NCI-H187 (cell line): ENCODE measurements around the gene SLC25A11.

ENCODE experiments used
- DNase-seq, 2 experiments: peaks; one replicate each; lab custom pipeline; 2025; lab: John Stamatoyannopoulos, UW

SLC25A11 gene

DNA sequence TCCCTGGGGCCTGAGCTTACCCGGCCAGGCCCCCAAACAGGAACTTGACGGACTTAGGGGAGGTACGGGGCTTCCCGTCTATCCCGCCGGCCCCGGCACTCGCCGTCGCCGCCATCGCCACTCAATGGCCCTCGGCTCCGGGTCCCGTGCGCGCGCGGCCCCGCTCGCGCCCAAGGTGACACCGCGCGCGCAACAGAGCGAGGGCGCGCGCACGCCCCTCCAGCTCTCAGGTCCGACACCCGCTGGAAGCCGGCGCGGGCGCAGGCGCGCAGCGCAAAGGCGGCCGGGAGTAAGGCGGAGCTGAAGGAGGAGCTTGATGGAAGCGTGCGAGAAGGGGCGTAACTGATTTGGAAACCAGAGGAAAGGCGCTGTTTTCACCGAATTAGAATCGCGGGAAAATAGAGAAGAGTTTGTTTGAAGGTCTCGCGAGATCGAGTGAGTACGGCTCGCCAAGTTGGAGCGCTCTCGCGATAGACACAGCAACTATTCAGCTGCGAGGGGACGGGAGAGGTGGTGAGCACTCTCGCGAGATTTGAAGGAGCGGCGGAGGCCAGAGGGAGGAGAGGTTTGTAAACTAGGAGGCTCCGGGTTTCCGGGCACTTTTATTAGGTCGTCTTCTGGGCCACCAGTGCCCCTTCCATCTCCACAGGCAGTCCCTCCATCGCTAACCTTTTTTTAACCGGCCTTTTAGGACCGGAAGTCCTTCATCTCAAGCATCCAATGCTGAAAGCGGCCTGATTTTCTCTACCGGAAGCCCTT lies at the start of gene SLC25A11, which contains the start of gene RNF167:
TSS of gene SLC25A11 (minus strand) at position 251 of the 759 bp plus-strand sequence. CDS start at position 115, 136 bp downstream.
TSS of gene RNF167 (plus strand) at position 473 of the 759 bp plus-strand sequence. CDS start 642 bp downstream, outside the sequence.
- peak; percentile 78 to 79 for DNase-seq

GRCh38 chr17:4987767-4988567 lies 48.1 kb upstream of the SLC25A11 start:
- DNase-seq, result no peak

- DNase-seq, result peak; percentile 14 to 69
Measured at GRCh38 chr17:4986951-4987766, 47.3 kb upstream of the SLC25A11 start, which contains the start of gene CAMTA2. Gene CAMTA2 (minus strand): TSS chr17:4987675. CDS start chr17:4986222, 1,453 bp downstream.

GRCh38 chr17:4986403-4986802 lies 46.6 kb upstream of the SLC25A11 start:
- DNase-seq, result no peak

GRCh38 chr17:4982305-4982704 lies 42.5 kb upstream of the SLC25A11 start:
- DNase-seq, result no peak

DNA sequence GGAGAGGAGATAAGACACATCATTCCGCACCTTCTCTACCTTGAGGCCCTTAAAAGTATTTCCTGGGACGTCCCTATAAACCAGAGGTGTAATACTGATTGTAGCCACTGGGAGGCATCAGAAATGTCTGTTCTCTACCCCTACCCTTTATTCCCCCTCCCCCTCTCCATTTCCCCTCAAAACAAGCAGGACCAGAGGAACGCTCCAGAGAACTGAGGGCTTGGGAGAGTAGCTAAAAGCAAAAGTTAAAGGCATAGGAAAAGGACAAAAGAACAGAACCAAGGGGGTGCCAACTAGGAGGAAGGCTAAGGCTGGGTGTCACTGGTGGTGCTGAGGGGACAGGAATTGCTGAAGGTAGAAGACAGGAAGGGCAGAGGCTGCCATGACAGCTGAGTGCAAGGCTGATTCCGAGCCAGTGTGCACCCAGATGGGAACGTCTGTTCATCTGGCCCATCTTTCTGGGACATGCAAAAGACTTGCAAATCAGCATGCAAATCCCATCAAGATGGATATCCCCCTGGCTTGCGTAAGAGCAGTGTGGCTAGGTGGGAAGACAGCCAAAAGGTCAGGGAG lies 40.9 kb upstream of the SLC25A11 start:
- DNase-seq, result no peak

DNA sequence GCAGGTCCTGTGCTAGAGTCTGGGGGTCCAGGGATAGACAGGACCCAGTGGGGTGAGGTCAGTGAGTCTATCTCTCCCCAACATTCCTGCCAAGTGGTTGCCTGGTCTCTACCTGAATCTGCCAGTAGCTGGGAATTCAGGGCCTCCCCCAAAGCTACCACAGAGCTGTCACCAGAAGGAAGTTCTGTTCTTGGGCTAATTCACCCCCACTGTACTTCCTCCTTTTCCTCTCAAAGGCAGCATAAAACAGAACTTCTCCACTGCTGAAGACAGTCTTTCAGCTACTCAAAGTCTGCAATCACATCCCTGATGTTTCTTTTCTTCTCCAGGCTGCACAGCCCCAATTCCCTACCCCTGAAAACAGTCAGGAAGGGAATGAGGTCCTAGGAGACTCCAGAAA lies 38.9 kb upstream of the SLC25A11 start:
- DNase-seq, result no peak

- DNase-seq, result no peak
Measured at GRCh38 chr17:4974115-4974670, 34.3 kb upstream of the SLC25A11 start.

DNA sequence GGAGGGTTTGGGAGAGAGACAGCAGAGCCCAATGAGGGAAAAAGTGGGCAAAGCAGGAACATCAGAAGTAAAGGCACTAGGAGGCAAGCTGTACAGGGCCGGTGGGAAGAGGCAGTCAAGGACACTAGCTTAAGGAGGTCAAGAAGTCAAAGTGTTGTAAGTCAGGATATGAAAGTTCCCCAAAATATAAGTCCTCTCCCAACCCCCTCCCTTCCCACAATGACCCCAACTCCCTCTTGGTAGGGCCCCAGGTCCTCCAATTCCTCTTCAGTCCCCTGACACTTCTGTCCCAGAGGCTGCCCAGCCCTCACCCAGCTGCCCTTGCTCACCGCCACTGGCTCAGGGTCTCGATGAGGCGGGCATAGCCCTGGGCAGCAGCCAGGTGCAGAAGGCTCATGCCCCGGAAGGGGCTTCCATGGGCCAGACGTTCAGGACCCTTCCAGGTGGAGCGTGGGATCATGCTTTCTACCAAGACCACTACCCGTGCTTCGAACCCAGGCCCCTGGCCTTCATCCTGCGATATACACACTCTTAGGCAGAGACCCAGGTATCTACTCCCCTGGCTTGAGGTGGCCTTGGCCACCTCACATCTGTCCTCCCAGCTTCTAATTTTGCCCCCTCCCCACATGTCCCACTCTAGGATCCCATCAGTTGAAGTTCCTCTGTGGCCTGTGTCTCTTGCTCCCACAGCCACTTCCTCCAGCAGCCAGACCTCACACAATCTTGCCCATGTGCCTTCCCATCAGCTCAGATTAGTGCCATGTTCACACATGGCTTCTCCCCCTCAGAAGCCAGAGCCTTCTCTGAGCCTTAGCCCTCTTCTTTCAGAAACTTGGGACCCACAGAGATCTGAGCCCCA lies 33.6 kb upstream of the SLC25A11 start:
- no peak for DNase-seq

DNA sequence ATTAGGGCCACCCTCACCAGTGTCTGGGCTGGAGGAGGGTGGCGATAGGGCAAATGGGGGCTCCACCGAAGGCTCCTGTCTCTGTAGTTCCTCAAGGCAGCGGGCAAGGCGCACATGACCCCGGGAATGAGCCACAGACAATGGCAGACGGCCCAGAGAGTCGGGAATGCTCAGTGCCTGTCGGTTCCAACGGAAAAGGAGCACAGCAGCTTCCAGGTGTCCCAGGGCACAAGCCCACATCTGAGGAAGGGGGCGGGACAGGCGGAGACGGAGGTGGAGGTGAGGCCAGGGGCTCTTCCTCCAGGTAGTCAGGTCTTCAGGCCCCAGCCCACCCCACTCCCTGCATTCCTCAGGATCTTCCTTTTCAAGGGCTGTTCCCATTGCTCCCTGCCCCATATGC lies 32.9 kb upstream of the SLC25A11 start:
- no peak for DNase-seq

GRCh38 chr17:4972322-4972721 lies 32.5 kb upstream of the SLC25A11 start:
- no peak for DNase-seq

GRCh38 chr17:4971826-4972225 lies 32.0 kb upstream of the SLC25A11 start:
- DNase-seq, result no peak

DNA sequence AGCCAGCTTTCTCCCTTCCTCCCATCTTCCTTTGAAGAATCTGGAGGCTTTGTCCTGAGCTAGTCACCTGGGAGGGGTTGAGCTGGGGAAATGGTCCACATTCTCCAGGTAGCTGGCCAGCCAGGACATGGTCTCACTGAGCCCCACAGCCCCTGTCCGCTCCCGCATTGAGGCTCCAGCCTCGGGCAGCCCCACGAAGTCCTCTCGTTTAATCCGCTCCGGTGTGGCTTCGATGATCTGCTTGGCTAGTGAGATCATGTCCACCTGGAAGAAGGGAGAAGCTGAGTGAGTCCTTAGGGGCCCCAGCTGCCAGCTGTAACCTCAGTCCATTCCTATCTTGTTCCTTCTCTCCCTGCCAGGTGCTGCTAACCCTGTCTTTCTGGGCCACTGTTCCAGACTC lies 30.4 kb upstream of the SLC25A11 start:
- DNase-seq, result no peak

DNA sequence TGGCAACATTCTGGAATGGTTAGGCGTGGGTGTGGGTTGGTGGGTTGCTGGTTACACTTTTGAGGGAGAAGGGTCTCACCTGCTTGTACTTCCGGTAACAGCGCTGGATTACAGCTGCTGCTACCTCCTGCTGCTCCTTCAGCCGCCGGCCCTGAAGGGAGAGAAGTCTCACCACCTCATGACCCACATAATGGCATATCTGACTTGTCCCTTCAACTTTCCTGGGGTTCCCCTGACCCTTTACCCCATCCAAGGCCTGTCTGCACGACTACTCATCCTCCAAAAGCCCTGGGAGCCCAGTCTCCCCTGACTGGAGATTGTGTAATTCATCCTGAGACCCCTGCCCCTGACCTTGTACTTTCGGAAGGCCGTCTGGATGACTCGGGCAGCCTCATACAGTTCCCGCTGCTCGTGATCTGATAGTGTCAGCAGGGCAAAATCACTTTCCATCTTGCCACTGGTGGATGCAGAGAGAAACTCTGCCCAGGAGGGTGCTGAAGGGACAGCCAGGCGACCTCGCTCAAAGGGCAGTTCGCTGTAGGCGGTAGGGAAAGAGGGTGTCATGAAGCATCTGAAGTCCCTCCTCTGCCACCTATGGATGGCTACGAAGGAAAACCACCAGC lies 29.8 kb upstream of the SLC25A11 start:
- DNase-seq, result no peak

DNA sequence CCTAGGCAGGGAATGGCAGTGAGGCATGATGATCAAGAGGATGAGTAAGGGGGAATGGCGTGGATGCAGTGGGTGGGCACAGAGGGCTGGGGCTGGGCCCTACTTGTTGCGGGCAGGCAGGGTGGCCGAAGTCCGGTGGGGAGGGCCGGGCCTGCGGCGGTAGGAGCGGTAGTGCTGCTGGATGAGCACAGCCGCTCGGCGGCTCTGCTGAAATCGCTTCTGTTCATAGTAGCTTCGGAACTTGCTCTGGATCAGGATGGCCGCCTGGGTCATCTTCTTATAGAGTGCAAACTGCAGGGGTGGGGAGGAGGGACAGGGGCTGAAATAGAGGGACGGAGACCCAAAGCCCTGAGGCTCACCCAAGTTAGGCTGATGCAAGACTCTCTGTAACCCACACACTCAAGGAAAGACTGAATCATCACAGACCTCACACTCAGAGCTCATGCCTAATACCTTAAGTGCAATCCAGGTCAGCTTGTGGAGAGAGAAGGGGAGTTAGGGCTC lies 29.3 kb upstream of the SLC25A11 start:
- DNase-seq, result no peak

GRCh38 chr17:4968486-4969046 lies 28.7 kb upstream of the SLC25A11 start:
- no peak for DNase-seq

DNA sequence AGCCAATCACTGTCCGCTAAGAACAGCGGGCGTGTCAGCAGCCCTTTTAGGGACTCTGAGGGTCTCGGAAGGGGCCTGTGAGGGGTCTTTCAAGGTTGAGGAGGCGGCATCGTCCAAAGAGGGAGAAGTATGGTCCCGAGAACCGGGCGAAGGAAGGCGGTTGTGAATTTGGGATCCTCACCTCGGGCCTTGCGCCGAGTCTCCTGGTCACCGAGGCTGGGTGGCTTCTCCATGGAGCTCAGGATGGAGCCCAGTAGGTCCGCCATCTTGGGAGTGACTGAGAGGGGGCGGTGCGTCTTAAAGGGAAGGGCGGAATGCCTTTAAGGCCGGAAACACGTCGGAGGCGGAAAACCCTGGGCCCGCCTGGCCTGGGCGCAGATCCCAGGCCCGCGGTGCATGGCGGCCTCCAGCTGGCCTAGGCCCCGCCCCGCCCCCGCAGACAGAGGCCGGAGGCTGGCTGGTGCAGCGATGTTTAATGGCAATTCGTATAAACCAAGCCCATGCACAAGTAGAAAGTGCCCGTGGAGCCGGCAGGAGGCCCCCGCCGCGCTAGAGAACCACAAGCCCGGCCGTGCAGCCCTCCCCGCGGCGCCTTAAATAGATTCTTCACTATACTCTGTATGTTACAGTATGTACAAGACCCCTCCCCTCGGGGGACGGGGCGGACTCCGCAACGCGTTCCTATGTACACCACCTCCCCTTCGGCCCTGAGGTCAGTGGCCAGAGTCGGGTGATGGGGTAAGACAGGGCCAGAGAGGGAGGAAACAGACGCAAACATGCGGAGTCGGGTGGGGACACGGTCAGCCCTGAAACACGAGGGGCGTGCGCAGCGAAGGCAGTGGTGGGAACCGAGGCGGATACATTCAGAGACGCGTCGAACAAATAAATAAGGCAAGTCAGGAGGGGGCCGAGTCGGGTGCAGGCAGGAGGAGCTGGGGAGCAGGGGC lies 28.0 kb upstream of the SLC25A11 start, which contains the start of gene SPAG7:
TSS of gene SPAG7 (minus strand) at position 279 of the 947 bp plus-strand sequence. CDS start at position 266, 13 bp downstream.
- DNase-seq, result peak; percentile 76 to 88
